HG02759 (cell line): ENCODE measurements around the gene FRY.

Experiments used
- ATAC-seq: cut with Tn5 transposase; IDR thresholded peaks from one replicate; pipeline ENCODE4 v1.9.1; 2021; ENCODE audit warnings: mild to moderate bottlenecking, moderate library complexity; ENCODE audit not compliant: unreplicated experiment

Gene FRY

DNA sequence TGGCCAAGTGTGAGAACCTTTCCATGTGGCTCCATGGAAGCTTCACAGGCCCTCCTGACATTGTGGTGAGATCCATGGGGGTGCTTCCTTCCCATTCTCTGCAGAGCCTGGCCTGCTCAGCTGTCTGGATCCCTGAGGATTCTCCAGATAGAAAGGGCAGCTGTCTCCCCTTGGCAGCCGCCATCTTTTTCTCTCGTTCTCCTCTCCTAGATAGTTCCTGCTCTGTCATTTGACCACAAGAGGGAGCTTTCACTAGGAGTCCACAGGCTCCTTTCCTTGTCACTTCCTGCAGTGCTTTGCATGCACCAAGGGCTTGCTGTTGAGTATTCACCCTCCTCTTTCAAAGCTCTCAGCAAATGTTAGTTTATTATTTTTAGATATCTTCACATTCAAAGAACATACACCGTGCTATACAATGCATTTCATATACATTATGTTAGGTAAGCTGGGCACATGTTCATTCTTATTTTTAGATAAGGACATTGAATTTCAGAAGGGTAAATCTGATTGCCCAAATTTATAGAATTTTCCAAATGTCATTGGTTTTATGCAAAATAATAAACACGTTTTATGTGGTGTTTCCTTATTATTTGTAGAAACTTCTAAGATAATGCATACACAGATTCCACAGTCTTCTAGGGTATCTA lies 133.2 kb downstream of the FRY start:
- ATAC-seq = peak; percentile 60

DNA sequence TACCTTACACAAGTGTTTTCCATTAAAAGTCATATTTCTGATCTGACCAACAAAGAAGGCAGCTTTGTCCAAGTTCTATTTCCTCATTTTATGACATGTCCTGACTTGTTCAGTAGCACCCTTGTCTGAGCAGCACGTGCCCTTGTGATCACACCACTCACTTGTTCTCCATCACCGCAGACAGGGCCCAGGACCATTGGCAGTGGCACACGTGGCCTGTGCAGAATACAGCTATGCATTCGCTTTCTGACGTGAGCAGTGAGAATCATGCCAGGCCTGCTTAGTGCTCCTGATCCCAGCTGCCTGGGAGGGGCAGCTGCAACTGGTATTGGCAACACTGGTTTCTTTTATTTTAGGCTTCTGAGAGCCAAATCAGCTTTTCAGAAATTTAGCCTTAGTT lies 134.2 kb downstream of the FRY start:
- no peak for ATAC-seq

DNA sequence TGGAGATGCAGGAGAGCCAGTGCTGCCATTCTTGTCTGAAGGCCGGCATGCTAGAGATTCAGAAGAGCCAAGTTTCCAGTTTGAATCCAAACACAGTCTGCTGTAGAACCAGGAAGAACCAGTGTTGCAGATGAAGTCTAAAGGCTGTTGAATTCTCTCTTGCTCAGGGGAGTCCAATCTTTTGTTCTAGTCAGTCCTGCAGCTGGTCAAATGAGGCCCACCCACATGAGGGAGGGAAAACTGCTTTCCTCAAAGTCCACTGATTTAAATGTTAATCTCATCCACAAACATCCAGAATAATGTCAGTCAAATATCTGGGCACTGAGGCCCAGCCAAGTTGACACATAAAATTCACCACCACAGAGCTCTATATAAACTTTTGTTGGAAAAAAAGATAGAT lies 136.6 kb downstream of the FRY start:
- no peak for ATAC-seq

DNA sequence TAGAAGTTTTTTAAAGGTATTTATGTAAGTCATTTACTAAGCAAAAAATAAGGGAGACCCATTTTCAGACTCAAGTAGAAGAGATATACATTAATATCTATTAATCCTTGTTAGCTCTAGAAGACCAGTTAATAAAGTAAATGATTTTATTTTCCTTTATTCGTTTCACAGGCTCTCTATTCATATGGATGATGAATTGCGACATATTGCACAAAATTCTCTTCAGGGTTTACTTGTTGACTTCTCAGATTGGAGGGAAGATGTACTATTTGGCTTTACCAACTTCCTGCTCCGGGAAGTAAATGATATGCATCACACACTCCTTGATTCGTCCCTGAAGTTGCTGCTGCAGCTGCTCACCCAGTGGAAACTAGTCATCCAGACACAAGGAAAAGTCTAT lies 139.3 kb downstream of the FRY start:
- no peak for ATAC-seq

DNA sequence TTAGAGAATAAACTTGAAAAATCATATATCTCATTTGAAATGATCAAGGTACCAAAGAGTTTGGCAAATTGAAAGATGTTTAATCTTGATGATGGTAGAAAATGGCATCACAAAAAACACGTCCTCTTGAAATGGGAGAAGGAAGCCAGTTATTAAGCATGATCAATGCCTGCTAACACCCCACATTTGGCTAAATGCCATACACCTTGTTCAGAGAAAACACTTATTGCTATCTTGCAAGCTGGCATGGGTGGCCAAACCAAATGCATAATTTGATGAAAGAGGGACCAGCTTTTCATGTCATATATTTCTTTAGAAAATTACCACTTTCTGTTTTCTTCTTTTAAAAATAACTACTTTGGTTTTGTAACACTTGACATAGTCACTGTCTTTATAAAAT lies 142.3 kb downstream of the FRY start:
- no peak for ATAC-seq

DNA sequence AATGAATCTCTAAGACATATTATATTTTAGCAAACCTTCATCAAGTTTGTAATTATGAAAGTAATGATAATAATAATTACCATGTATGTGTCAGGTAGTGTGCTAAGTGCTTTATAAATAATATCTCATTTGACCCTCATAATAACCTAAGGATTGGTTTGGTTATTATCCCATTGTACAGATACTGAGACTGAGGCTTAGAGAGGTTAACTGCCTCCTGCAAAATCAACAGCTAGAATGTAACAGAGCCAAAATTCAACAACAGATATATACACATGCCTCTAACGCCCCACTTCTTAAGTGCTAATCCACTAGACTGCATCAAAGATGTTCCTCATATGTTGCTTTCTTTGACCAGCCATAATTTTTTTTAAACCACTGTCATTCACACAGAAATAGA lies 142.8 kb downstream of the FRY start:
- ATAC-seq = no peak

DNA sequence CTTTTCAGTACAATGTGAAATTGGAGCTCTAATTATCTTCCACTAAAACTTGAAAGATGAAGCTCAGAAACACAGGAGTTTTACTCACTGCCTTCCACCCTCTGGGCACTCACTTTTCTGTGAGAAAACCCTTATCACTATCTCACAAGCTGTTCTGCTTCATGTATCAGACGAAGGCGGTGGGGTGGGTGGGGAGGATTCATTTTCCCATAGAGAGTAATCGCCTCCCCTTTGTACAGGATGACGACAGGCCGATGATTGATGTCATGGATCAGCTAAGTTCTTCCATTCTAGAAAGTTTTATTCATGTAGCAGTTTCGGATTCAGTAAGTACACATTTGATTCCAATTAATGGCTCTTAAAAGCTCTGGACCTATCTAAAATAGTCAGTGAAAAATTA lies 143.7 kb downstream of the FRY start:
- no peak for ATAC-seq

DNA sequence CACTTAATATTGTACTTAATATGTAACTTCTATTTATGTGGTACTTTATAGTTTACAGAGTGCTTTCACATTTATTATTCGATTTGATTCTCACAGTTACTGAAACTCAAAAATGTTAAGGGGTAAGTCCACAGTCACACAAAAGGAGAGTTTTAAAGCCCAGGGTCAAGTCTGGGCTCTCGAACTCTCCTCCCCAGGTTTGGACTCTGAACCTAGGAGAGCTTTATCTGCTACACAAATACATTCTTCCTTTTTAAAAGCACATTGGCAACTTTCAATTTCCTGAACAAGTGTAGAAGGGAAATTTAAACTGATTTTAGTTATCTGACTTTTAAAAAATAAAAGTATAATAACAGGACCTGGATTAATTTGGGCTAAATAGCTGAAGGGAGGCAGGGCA lies 144.4 kb downstream of the FRY start:
- no peak for ATAC-seq

DNA sequence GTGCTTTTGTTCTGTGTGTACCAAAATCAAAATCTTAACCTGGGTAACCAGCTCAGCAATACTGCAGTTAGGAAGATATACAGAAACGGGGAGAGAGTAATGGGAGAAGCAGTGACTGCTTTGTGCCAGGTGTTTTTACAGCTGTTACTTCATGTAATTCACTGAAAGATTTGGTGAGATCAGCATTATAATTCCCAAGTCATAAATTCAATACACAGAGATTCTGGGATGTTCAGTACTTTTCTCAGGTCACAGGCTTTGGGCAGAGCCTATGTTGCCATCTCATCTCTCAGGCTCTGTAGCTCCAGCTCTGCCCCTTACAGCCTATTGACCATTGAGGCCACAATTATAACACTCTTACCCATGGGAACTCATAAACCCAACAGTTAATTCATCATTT lies 145.1 kb downstream of the FRY start:
- ATAC-seq = no peak

DNA sequence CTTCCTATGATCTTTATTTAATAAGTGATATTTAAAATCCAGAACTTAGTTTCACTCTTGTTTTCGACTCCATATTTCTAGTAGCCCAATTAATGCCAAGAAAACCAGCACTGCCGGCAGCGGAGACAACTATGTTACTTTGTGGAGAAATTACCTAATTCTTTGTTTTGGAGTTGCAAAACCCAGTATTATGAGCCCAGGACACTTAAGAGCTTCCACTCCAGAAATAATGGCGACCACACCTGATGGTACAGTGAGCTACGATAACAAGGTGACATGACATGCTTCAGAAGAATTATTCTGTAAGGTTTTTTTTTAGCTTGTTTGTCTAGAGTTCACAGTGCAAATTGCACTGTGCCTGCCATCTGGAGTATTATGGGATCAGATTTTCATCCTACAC lies 147.2 kb downstream of the FRY start:
- ATAC-seq = no peak

DNA sequence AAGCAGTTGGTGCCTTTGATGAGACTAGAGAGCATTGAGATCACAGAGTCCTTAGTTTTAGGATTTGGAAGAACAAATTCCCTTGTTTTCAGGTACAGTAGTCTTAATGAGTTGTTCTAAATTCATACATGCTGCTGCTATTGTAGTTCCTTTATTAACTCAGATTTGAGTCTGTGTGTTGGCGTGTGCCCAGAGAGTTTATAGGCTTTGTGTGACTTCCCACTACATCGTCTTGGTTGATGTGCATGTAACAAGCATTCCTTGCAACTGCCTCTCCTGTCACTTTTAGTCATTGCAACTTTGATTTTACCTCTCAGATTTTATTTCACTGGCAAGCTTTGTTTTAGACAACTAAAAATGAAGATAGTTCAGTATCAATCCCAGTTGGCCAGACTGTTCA lies 148.1 kb downstream of the FRY start:
- ATAC-seq = no peak

DNA sequence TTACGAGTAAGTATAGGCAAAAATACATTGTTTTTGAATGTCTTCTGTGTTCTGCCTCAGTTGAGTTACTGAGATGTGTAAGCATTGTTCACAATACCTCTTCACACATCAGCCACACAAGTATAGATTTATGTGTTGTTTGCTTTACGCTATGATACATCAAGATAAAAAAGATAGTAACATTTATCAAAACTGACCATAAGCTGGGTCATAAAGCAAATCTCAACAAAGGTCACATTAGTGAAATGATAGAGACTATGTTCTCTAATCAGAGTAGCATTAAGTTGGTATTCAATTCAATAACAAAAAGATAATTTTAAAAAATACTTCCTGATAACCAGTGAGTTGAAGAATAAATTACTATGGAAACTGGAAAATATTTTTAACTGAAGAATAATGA lies 156.1 kb downstream of the FRY start:
- ATAC-seq = no peak

DNA sequence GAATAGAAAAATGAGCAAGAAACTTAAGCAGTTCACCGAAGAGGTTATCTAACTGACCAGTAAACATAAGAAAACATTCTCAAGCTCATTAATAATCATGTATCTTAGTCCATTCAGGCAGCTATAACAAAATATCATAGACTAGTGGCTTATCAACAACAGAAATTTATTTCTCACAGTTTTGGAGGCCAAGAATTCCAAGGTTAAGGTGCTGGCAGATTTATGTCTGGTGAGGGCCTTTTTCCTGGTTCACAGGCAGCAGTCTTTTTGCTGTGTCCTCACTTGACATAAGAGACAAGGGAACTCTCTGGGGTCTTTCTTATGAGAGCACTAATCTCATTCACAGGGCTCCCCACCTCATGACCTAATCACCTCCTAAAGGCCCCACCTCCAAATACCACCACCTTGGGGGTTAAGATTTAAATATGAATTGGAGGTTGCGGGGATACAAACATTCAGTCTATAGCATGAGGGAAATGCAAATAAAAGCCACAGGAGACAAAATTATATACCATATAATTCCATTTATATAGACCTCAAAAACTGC lies 160.0 kb downstream of the FRY start:
- ATAC-seq = no peak

DNA sequence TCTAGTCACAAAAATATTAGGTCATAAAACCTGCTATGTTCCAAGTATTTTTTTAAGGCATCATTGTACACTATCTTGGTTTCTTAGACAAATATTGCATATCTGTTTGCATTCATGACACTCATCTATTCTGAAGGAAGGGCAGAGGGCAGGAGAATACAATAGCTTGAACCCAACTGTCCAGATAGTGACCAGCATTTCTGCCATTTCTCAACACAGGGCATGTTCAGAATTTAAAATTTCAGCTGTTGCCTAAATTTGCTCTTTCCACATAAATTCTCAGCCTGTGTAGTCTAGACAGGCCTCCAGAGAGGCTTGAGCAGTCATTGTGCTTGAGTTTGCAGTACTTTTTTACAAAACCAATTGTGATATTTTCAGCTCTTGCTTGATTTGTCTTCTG lies 164.1 kb downstream of the FRY start:
- no peak for ATAC-seq

DNA sequence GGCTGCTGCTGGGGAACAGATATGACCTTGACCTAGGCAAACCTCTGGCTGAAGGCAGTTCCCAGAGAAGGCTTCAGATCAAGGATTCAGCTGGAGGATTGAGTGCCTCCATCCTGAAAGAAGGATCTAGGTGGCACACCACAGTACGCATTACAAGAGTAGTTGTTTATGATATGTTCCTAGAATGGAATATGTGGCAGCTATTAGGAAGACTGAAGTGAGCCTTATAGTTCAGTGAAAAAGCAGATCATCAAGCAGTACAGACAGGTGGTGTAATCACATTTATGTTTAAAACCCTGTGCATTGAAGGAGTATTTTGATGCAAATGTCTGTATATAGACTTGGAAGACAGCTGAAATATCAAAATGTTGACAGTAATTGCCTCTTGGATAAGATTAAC lies 167.6 kb downstream of the FRY start:
- no peak for ATAC-seq

DNA sequence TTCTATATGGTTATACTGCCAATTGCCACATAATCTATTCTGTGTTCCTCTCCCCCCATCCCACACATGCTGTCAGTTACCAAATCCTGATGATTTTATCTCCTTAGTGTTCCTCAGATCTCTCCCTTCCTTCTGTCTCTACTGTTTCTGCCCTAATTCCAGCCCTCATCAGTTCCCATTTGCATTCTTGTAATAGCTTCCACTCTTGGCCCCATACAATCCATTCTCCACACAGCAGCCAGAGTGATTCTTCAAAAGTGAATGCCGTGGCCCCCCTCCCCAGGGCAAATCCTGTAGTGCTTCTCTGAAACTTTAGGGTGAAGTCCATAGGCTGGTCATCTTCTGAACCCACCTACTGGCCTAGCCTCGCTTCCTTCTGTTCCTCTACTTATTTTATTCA lies 169.2 kb downstream of the FRY start:
- no peak for ATAC-seq

DNA sequence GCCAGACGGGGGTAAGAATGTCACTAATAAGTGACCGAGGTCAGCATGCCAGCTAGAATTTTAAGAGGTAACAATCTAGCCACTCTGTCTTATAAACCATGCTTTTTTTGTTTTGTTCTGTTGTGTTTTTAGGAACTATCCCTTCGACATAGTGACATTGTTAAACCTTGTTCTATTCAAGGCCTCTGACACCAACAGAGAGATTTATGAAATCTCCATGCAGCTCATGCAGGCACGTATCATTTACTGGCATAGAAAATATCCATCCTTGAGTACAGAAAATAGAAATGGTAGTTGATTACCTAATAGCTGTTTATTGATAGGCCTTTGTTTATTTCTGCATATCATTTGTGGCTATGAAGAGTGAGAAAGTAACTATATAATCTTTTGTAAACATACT lies 170.2 kb downstream of the FRY start:
- no peak for ATAC-seq

DNA sequence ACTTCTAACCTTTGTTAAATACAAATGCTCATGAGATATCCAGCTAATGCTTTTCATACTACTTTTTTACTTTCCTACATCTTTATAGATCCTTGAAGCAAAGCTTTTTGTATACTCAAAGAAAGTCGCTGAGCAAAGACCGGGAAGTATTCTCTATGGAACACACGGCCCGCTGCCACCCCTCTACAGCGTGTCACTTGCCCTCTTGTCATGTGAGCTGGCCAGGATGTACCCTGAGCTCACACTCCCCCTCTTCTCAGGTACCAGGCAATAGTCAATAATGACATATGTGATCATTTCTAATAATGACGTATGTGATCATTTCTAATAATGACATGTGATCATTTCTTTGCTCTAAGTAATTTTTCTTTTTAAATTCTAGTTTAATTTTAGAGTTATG lies 170.7 kb downstream of the FRY start:
- no peak for ATAC-seq

DNA sequence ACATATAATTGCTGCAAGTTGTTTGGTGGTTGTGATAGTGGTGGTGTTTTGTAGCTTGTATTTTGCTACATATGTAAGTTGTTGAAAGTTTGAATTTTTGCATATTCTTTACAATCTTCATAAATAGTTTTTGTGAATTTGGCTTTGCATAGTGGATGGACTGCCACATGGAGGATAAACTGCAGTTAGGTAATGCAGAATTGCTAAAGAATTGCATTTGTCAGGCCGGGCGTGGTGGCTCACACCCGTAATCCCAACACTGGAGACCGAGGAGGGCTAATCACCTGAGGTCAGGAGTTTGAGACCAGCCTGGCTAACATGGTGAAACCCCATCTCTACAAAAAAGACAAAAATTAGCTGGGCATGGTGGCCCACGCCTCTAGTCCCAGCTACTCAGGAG lies 171.6 kb downstream of the FRY start:
- no peak for ATAC-seq

DNA sequence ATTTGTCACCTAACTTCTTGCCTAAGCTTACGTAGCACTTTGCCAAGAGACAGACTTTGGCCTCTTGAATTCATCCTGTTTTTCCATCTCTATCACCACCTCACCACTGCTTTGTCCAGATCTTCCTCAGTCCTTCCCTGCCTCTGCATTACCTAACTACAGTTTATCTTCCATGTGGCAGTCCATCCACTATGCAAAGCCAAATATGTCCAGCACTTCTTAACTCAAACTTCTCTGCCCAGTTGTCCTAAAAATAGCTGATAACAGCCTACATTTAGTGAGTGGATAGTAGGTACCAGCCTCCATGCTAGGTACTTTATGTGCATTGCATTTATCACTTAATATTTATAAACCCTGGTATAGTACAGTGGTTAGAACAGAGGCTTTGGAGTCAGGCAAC lies 172.2 kb downstream of the FRY start:
- ATAC-seq = no peak

DNA sequence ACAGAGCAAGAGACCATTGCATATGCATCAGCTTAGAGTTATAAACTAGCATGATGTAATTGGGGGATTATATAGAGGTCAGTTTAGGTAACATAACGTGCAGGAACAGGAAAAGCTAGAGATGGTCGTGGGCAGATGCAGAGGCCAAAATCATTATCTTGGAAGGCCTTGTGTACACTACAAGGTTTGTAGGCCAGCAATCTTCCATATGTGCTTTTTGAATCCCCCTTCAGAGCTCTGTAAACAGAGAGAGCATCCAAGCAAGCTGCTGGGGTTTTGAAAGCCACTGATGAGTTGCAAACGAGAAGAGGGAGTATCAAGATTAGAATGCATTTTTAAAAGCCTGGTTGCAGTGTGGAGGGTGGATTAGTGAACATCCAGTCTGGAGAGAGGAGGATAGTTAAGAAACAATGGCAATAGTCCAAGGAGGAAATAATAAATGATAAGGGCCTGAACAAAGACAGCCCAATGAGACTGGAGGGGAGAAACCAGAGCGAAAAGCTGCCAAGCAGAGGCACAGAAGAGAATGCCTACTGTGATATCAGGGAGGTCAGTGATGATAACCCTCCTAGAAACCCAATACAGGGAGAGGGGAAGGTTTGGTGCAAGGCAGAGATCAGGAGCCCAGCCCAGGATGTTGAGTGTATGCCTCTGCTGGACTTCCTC lies 174.0 kb downstream of the FRY start:
- ATAC-seq = no peak

DNA sequence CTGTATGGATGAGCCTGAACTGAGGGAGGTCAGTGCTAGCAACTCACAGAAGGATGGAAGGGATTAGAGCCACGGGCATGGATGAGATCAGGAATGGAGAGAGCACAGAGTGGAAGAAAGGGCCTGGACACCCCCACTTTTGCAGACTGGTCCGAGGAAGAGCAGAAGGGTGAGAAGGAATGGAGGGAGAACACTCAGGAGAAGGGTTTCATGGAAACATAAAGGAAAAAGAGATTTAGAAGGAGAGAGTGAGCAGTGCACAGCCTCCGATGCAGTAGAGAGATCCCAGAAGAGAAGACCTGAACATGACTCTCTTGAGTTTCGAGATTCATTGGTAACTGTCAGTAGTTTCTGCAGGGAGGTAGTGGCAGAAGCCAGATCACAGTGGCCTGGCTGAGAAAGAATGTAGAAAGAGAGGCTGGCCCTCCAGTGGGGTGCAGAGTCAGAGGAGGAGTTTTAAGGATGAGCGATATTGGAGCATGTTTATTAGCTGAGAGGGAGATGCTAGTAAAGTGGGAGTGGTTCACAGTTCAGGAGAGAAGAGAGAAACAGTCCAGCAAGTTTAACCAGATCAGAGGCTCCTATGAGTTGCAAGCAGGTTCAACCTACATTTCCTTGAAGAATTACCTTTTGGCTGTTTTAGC lies 174.6 kb downstream of the FRY start:
- ATAC-seq = no peak
